GM12878 (cell line): Measurements from ENCODE around the gene TMEM229B. TPM values are rescaled to one million over a fixed set of nuclear protein-coding genes. Genes with fewer than 3 reads are reported as not detected.

Experiments
- ATAC-seq: fragments of 200-7000 bp; cut with Tn5 transposase; 3 replicates; pipeline ENCODE4 v1.9.1; 2020; ENCODE audit warnings: mild to moderate bottlenecking, moderate library complexity
- BruUV-seq: library from RNA; stranded (reverse); fragments of 400-500 nt; replicated peaks from 2 replicates; lab custom pipeline; 2021; lab: Mats Ljungman, UMichigan
- CTCF ChIA-PET: fragments of 300-600 bp; sonication (Branson Sonifier 250); formaldehyde crosslinking; extraction: SDS; loops from one replicate; lab custom pipeline; 2021; ENCODE audit warnings: inconsistent platforms; lab: Yijun Ruan, JAX
- POLR2A ChIA-PET: fragments of 350-600 bp; formaldehyde crosslinking; extraction: SDS; loops from one replicate; lab custom pipeline; 2021; ENCODE audit warnings: inconsistent platforms; lab: Charles Lee
- RAD21 ChIA-PET: fragments of 300-600 bp; sonication (Branson Sonifier 250); formaldehyde crosslinking; loops from one replicate; lab custom pipeline; 2023; ENCODE audit warnings: antibody characterized with exemption; ENCODE audit not compliant: unreplicated experiment; lab: Charles Lee
- SMC1A ChIA-PET: fragments of 300-600 bp; sonication (Branson Sonifier 250); formaldehyde crosslinking; loops from one replicate; lab custom pipeline; 2023; ENCODE audit not compliant: unreplicated experiment, uncharacterized antibody; lab: Charles Lee
- DNase-seq: peaks from one replicate; pipeline ENCODE4 v3.0.0-alpha.2; 2011; ENCODE audit warnings: low read depth, low spot score
- FAIRE-seq: peaks from 3 replicates; lab custom pipeline; 2011; peaks lifted over from hg19 to GRCh38; lab: Jason Lieb, UNC
- H2AFZ ChIP-seq: 2 replicates; pipeline ENCODE4 v1.6.0; 2011; ENCODE audit warnings: low read depth, low read length, control low read depth; ENCODE audit not compliant: control insufficient read depth
- H3K27ac ChIP-seq: 2 replicates; pipeline ENCODE4 v1.5.1; 2011; ENCODE audit warnings: control low read depth; ENCODE audit not compliant: control insufficient read depth, insufficient read depth
- H3K27me3 ChIP-seq, 2 experiments: replicated peaks in 1 of 2; 2 replicates each; pipeline versions ENCODE4 v1.6.0 to v1.6.1; 2011; ENCODE audit warnings: low read length in 1 of 2; ENCODE audit not compliant: control insufficient read depth in 2 of 2, insufficient read depth in 2 of 2
- H3K36me3 ChIP-seq, 2 experiments: 2 replicates each; pipeline ENCODE4 v1.5.1; 2011; ENCODE audit warnings: low read length in 1 of 2; ENCODE audit not compliant: control insufficient read depth in 2 of 2, insufficient read depth in 2 of 2
- H3K4me1 ChIP-seq: 2 replicates; pipeline ENCODE4 v1.6.1; 2011; ENCODE audit warnings: mild to moderate bottlenecking, low read length, moderate library complexity, mixed read lengths; ENCODE audit not compliant: control insufficient read depth, insufficient read depth
- H3K4me2 ChIP-seq: 2 replicates; pipeline ENCODE4 v1.6.0; 2011; ENCODE audit warnings: control low read depth; ENCODE audit not compliant: control insufficient read depth, insufficient read depth
- H3K4me3 ChIP-seq: fragments of 200-600 bp; sonication (generic); 2 replicates; pipeline ENCODE4 v1.5.1; 2016
- H3K79me2 ChIP-seq: 2 replicates; pipeline ENCODE4 v1.6.0; 2011; ENCODE audit warnings: low read length; ENCODE audit not compliant: control insufficient read depth, insufficient read depth
- H3K9ac ChIP-seq: 2 replicates; pipeline ENCODE4 v1.8.0; 2011; ENCODE audit warnings: low read length, control low read depth, mixed read lengths; ENCODE audit not compliant: control insufficient read depth, insufficient read depth
- H3K9me3 ChIP-seq: replicated peaks from 3 replicates; pipeline ENCODE4 v1.5.1; 2011; ENCODE audit warnings: mild to moderate bottlenecking, low read length; ENCODE audit not compliant: control insufficient read depth, insufficient read depth
- H4K20me1 ChIP-seq: 2 replicates; pipeline ENCODE4 v1.6.0; 2011; ENCODE audit not compliant: control insufficient read depth, insufficient read depth
- BACH1 ChIP-seq: fragments of 450-650 bp; IDR thresholded peaks from 2 replicates; pipeline ENCODE4 v1.6.1; 2017; ENCODE audit warnings: mild to moderate bottlenecking, borderline replicate concordance
- CUX1 ChIP-seq: IDR thresholded peaks from 2 replicates; pipeline ENCODE4 v1.6.1; 2012; ENCODE audit warnings: improper control_type of control experiment, low read depth, low read length; ENCODE audit not compliant: insufficient replicate concordance
- E4F1 ChIP-seq: fragments of 450-650 bp; IDR thresholded peaks from 2 replicates; pipeline ENCODE4 v1.6.1; 2018; ENCODE audit warnings: borderline replicate concordance, mild to moderate bottlenecking; ENCODE audit not compliant: partially characterized antibody
- MXI1 ChIP-seq: fragments of 150-350 bp; IDR thresholded peaks from 2 replicates; pipeline ENCODE4 v1.6.1; 2011; ENCODE audit warnings: low read depth, mild to moderate bottlenecking, inconsistent platforms, low read length, improper control_type of control experiment
- NR2C1 ChIP-seq: fragments of 450-650 bp; IDR thresholded peaks from 2 replicates; pipeline ENCODE4 v1.6.1; 2017; ENCODE audit warnings: antibody characterized with exemption, mild to moderate bottlenecking, moderate library complexity
- RAD21 ChIP-seq: IDR thresholded peaks from 2 replicates; pipeline ENCODE4 v1.6.1; 2011; ENCODE audit warnings: mild to moderate bottlenecking, low read depth, low read length, moderate library complexity; ENCODE audit not compliant: insufficient read depth
- RELB ChIP-seq: fragments of 450-650 bp; IDR thresholded peaks from 2 replicates; pipeline ENCODE4 v1.6.1; 2017; ENCODE audit warnings: low read depth, mild to moderate bottlenecking, moderate library complexity
- SIN3A ChIP-seq: IDR thresholded peaks from 2 replicates; pipeline ENCODE4 v1.6.1; 2012; ENCODE audit warnings: low read depth, low read length, improper control_type of control experiment
- SMAD5 ChIP-seq: IDR thresholded peaks from 2 replicates; pipeline ENCODE4 v1.6.1; 2016; ENCODE audit warnings: antibody characterized with exemption, low read depth
- SMC3 ChIP-seq: IDR thresholded peaks from 2 replicates; pipeline ENCODE4 v1.6.1; 2011; ENCODE audit warnings: low read length, improper control_type of control experiment, borderline replicate concordance
- whole genome bisulfite sequencing: methylation state at CpG from one replicate; pipeline ENCODE4 v1.1.6; 2016; ENCODE audit warnings: low lambda C conversion rate; ENCODE audit not compliant: insufficient replicate concordance, insufficient coverage; ENCODE audit errors: missing lambda C conversion rate; 5-methylcytosine and 5-hydroxymethylcytosine counted together
- in situ Hi-C: fragments of 300-500 bp; cut with MboI; formaldehyde crosslinking; loops from 9 replicates; pipeline ENCODE4 v1.14.3; 2018; ENCODE audit warnings: mixed read lengths
- intact Hi-C: fragments of 100-400 bp; cut with micrococcal nuclease; formaldehyde crosslinking; loops from one replicate; pipeline ENCODE4 v1.14.2; 2022; ENCODE audit not compliant: unreplicated experiment
- polyA plus RNA-seq, 11 experiments: library from polyadenylated mRNA; depleted of rRNA in 4 of 11; unstranded in 6 of 11; stranded (reverse) in 5 of 11; fragments of >200 nt; fragmentation: Nextera tagmentation in 4 of 11; fragmentation: Illumina TruSeq in 1 of 11; extraction: Ambion mirVana in 4 of 11; extraction: Trizol in 1 of 11; gene quantifications; 1 replicate in 1 of 11; 2 replicates in 10 of 11; pipeline versions ENCODE4 v1.2.1 to v1.2.3, GENCODE V29; 2011 to 2016; ENCODE audit warnings: inconsistent platforms in 2 of 11, missing spikeins in 2 of 11, low read depth in 1 of 11
- total RNA-seq, 4 experiments: library from RNA; depleted of rRNA in 3 of 4; stranded (reverse); fragments of >200 nt in 3 of 4; fragmentation: Illumina TruSeq in 1 of 4; extraction: Trizol in 1 of 4; gene quantifications; 2 replicates each; pipeline versions ENCODE4 v1.2.1 to v1.2.3, GENCODE V29; 2013 to 2021

The TMEM229B gene
- total and polyA plus RNA-seq, 10 of the 15 experiments (the other 5 are each of a cell fraction or from before 2014, with no cell fraction given): 0.24 to 5.3 (median 1.7) TPM

- 29% methylated on average over 7 of the region's 7 CpGs for WGBS
- Histone ChIP-seq H2AFZ (no peak overlapping the region), H3K36me3 (no peaks in the 10 kb centered on the region), H3K9ac (no peak overlapping the region), H3K4me3 (no peak overlapping the region), H3K4me1 (no peaks in the 10 kb centered on the region), H3K4me2 (no peak overlapping the region), H3K27ac (no peak overlapping the region), H3K9me3 (no peaks in the 10 kb centered on the region), H3K79me2 (no peaks in the 10 kb centered on the region), H3K27me3 (peaks cover 0 to 11% of the 10 kb centered on the region in 2 experiments; a peak in 1 of 4 replicates), H4K20me1 (no peaks in the 10 kb centered on the region)
- no peak for DNase-seq
- intact Hi-C loops (no loop called here), in situ Hi-C loops (no loop called here)
- no peak for FAIRE-seq
- ChIA-PET POLR2A (interaction anchor here (0.6 to 0.9 kb wide), 2 partner anchors 35 to 777 kb away, joined by 3 read pairs; no protein-coding TSS in a partner anchor), SMC1A (interaction anchor here (5.3 kb wide), 1 partner anchor 97 kb away, joined by 42 read pairs; no protein-coding TSS in a partner anchor), RAD21 (interaction anchor here (1.6 kb wide), 1 partner anchor 180 kb away, joined by 6 read pairs; no protein-coding TSS in a partner anchor), CTCF (interaction anchor here (0.7 to 5.5 kb wide), 5 partner anchors 10 to 180 kb away, joined by 3 to 106 read pairs (median 35); no protein-coding TSS in a partner anchor)
- no TSS peak for BruUV-seq
- ATAC-seq: no peak
- no peak for TF ChIP-seq BACH1
- TF ChIP-seq CUX1: no peak
- no peak for TF ChIP-seq RELB
- no peak for TF ChIP-seq RAD21
- no peak for TF ChIP-seq NR2C1
- no peak for TF ChIP-seq E4F1
- TF ChIP-seq SMAD5: no peak
- TF ChIP-seq SIN3A: no peak
- TF ChIP-seq SMC3: no peak
- no peak for TF ChIP-seq MXI1
Measured at GRCh38 chr14:67523764-67524633, 35.5 kb upstream of the TMEM229B start.
